Iris pigment epithelial cell (primary cell): ENCODE data around the gene STXBP5L.
"Not testable (repeated sequence)": the region's sequence is repeated elsewhere in the genome, so short reads cannot be mapped to it uniquely, and the experiment has no call there.

ENCODE experiments used
- DNase-seq: peaks from one replicate; pipeline ENCODE4 v3.0.0-alpha.2; 2011; ENCODE audit warnings: low read depth

The STXBP5L gene

DNA sequence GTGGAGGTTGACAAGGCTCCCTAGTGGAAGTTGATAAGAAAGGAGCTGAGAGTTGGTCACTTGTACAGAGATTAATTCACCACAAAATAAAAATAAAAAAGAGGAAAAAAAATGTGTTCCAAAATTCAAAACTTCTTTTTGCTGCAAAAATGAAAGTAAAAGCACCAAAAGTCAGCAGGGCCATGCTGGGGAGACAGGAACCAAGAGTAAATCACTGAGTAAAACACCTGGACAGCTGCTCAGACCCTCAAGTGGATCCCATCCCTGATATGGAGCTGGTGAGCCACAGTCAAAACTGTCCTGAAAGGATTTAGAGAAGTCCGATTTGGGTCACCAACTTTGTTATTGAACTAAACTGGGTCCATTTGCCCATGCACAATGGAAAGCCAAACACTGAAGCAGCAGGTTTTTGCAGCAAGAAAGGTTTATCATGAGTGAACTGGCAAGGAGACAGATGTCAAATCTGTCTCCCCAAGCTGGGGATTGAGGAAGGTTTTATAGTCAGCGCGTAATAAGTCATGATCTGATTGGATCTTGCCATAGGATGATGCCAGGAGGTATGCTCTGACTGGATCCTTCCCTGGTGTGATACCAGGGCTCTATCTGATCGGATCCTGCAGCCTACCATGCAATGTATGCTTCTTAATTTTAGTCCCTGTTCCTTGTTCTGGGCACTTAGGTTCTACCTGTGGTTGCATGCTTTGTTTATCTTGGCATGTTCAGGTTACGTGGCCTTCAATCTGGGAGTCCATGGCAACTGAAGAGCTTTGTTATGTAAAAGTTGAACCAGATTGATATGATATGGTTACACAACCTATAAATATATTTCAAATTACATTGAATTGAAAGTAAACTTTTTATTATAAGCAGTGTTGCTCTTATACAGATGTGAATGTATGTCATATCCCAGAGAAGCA, 324.6 kb downstream of the STXBP5L start:
- no peak for DNase-seq

DNA sequence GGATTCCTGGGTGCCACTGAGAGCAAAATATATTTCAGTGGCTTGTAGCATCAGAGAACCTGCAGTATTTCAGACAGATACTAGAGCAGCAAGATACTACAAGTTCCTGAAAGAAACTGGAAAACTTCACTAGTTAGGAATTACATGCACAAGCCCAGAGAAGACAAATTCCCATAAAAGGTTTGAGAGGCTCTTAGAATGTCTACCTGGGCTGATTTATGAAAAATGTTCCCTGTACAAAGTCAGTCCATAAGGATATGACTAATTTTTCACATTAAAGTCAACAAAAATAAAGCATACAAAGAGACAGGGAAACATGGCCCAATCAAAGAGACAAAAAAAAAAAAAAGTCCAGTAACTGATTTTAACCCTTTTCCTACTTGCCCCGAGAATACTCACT, 335.2 kb downstream of the STXBP5L start:
- DNase-seq, result no peak

- no peak for DNase-seq
Measured at GRCh38 chr3:121252676-121253075, 344.7 kb downstream of the STXBP5L start.

GRCh38 chr3:121269389-121269788, 361.4 kb downstream of the STXBP5L start:
- DNase-seq, result no peak

GRCh38 chr3:121274411-121274810, 366.4 kb downstream of the STXBP5L start:
- DNase-seq, result no peak

- peak; percentile 18 for DNase-seq
Measured at GRCh38 chr3:121295452-121295851, 387.4 kb downstream of the STXBP5L start.

DNA sequence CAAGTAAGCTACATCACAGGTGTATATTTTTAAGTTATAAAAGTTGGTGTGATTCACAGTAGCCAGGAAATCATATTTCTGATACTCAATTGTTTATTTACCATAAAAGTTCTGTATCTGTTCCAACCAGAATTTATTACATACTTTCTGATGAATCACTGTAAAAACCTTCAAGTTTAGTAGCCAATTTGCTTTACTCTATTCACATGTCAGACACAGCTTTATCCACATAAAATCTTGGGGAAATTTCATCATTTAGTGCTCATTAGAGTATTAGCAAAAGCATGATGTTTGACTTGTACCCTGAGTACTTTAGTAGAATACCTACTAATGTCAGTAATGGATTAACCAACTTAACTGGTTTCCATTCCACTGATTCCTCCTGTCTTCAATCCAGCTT, 388.0 kb downstream of the STXBP5L start:
- DNase-seq, result peak; percentile 71

DNA sequence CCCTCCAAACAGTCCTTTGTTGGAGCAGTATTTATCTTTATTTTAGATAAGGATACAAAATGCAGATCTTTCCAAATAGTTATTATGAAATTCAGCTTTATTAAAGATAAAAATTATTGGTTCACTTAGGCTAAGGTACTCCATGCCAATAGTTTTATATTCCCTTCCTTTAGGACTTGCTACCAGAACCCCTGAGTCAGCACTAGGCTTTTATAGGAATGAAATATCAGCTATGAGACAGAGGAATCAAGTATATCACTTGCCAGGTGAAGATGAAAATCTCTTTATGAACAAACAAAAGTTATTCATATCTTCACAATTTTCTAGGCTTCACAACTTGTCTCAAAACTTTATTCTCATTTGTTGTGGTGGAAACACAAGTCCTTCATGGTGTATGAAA, 416.3 kb downstream of the STXBP5L start:
- no peak for DNase-seq

DNA sequence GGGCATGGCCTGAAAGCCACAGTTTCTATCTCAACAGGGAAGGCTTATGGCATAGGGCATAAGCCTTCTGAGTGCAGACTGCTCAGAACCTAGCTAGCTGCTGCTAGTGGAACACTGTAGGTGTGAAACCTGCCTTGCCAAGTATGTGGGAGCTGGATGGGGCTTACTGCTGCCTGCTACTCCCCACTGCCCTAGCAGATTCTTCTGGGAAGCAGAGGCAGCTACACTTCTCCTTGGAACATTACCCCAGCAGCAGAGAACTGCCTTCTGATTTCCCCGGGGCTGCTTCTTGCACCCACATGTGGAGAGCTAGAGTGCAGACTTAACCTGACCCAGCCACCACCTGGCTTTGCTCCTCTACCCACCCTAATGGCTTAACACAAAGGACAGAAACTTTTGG, 422.1 kb downstream of the STXBP5L start:
- DNase-seq, result no peak

- DNase-seq, result no peak
Measured at GRCh38 chr3:121330634-121331033, 422.6 kb downstream of the STXBP5L start.

GRCh38 chr3:121355960-121356359, 448.0 kb downstream of the STXBP5L start:
- not testable (repeated sequence) for DNase-seq

DNA sequence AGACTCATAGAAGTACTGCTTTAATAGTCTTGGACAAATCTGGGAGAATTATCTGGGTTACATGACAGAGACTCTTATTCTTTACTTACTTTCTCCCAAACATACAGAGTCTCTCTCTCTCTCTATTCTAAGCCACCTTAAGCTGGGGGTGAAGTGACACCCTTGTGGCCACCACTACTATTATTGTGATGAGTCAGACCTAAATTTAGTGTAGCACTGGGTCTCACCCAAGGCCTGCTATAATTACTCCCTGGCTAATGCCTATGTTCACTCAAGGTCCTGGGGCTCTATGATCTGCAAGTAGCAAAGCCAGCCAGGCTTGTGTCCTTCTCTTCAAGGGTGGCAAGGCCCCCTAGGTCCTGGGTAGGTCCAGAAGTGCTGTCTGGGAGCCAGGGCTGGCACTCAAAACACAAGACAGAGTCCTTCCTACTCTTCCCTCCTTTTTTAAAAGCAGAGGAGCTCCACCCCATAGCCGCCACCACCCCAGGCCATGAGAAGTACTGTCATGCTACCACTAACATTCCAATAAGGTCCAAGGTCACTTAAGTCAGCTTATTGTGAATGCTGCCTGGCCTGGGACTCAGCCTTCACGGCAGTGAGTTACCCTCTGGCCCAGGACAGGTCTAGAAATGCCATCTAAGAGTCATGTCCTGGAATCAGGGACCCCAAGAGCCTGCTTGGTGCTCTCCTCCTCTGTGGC, 454.2 kb downstream of the STXBP5L start:
- no peak for DNase-seq

DNA sequence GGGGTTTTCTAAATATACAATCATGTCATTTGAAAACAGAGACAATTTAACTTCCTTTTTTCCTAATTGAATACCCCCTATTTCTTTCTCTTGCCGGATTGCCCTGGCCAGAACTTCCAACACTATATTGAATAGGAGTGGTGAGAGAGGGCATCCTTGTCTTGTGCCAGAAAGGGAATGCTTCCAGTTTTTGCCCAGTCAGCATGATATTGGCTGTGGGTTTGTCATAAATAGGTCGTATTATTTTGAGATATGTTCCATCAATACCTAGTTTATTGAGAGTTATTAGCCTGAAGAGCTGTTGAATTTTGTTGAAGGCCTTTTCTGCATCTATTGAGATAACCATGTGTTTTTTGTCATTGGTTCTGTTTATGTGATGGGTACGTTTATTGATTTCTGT, 480.3 kb downstream of the STXBP5L start:
- not testable (repeated sequence) for DNase-seq

GRCh38 chr3:121395967-121396366, 488.0 kb downstream of the STXBP5L start:
- not testable (repeated sequence) for DNase-seq

DNA sequence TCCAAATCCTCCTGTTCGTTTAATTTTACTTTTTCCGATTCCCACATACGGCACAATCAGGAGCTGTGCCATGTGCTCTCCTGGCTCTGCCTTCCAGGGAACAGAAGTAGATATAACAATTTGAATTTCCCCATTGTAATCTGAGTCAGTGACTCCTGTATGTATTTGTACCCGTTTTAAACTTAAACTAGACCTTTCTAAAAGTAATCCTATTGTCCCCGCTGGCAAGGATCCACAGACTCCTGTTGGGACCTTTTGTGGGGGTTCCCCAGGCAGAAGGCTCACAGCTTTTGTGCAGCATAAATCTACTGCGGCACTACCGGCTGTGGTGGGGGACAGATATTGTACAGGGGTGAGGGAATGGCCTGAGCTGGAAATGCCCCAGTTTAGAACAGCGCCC, 490.0 kb downstream of the STXBP5L start:
- DNase-seq, result not testable (repeated sequence)

- no peak for DNase-seq
Measured at GRCh38 chr3:121399820-121400219, 491.8 kb downstream of the STXBP5L start.

GRCh38 chr3:121405631-121406030, 497.6 kb downstream of the STXBP5L start:
- no peak for DNase-seq

- peak; percentile 26 for DNase-seq
Measured at GRCh38 chr3:121411523-121411922, 503.5 kb downstream of the STXBP5L start.

- no peak for DNase-seq
Measured at GRCh38 chr3:121414924-121415323, 506.9 kb downstream of the STXBP5L start.

- no peak for DNase-seq
Measured at GRCh38 chr3:121418182-121418581, 510.2 kb downstream of the STXBP5L start.

- DNase-seq, result no peak
Measured at GRCh38 chr3:121424549-121424948, 516.5 kb downstream of the STXBP5L start.

- no peak for DNase-seq
Measured at GRCh38 chr3:121430664-121431215, 522.7 kb downstream of the STXBP5L start.
